Thyroid gland (tissue), 4 donors: ENCODE results near the gene RPRD1A.

Experiments used
- POLR2A ChIP-seq, 2 donors: fragments of 450-650 bp; IDR thresholded peaks; one replicate each; pipeline ENCODE4 v1.6.1; 2017; ENCODE audit warnings: antibody characterized with exemption in 2 of 2, mild to moderate bottlenecking in 2 of 2, moderate library complexity in 1 of 2
- TF ChIP-seq, protein P1 (sequence below), 6 experiments: fragments of 200-600 bp in 3 of 6; fragments of 450-650 bp in 3 of 6; sonication (generic) in 3 of 6; IDR thresholded peaks; one replicate each; pipeline ENCODE4 v1.5.1; 2016 to 2019; ENCODE audit warnings: antibody characterized with exemption in 6 of 6, mild to moderate bottlenecking in 2 of 6, inconsistent platforms in 1 of 6, moderate library complexity in 1 of 6

DNA sequence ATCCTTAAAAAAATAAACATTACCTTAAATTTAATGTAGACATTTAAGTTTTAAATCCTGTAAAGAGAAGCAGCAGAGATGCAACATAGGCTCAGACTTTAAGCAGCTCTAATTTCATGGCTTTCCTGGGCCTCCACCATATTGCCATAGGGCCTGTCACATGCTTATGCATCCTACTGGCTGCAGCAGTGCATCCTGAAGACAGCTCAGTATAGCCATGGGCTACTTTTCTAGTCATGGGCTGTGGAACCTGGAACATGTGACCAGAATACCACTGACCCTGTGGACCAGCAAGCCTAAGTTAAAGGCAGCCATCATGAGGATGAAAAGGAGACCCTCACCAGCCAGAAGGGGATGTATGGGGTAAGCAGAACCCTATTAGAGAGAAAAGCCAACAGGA, 84.2 kb downstream of the RPRD1A start:
- TF ChIP-seq POLR2A (IDR thresholded peaks at IDR 0.05) = no peak
- TF ChIP-seq, protein P1, sequence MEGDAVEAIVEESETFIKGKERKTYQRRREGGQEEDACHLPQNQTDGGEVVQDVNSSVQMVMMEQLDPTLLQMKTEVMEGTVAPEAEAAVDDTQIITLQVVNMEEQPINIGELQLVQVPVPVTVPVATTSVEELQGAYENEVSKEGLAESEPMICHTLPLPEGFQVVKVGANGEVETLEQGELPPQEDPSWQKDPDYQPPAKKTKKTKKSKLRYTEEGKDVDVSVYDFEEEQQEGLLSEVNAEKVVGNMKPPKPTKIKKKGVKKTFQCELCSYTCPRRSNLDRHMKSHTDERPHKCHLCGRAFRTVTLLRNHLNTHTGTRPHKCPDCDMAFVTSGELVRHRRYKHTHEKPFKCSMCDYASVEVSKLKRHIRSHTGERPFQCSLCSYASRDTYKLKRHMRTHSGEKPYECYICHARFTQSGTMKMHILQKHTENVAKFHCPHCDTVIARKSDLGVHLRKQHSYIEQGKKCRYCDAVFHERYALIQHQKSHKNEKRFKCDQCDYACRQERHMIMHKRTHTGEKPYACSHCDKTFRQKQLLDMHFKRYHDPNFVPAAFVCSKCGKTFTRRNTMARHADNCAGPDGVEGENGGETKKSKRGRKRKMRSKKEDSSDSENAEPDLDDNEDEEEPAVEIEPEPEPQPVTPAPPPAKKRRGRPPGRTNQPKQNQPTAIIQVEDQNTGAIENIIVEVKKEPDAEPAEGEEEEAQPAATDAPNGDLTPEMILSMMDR (IDR thresholded peaks at IDR 0.05) = no peak
